Astrocyte of the spinal cord (primary cell): ENCODE results near the gene MAP4K4.

ENCODE experiments used
- DNase-seq: peaks from one replicate; pipeline ENCODE4 v3.0.0; 2011; ENCODE audit warnings: low read depth, low spot score
- H3K4me3 ChIP-seq: 2 replicates; pipeline ENCODE4 v1.5.1; 2011; ENCODE audit warnings: low read depth, mild to moderate bottlenecking, low read length, moderate library complexity
- CTCF ChIP-seq: IDR thresholded peaks from 2 replicates; pipeline ENCODE4 v1.5.1; 2012; ENCODE audit warnings: low read depth, mild to moderate bottlenecking, low read length, inconsistent platforms
- in situ Hi-C: cut with HindIII; loops from 2 replicates; pipeline ENCODE4 v1.10.0; 2017; ENCODE audit warnings: low sequenced_read_pairs

The MAP4K4 gene

GRCh38 chr2:101870444-101870843 lies 172.9 kb downstream of the MAP4K4 start:
- in situ Hi-C loops = no loop called here
- no peak for DNase-seq
- no peak overlapping the region for H3K4me3 ChIP-seq

GRCh38 chr2:101871480-101871879 lies 174.0 kb downstream of the MAP4K4 start:
- H3K4me3 ChIP-seq = no peak overlapping the region
- TF ChIP-seq CTCF = no peak
- in situ Hi-C loops = no loop called here
- no peak for DNase-seq

More at GRCh38 chr2:101870444-101870843, 172.9 kb downstream of the MAP4K4 start:
- no peak for TF ChIP-seq CTCF

GRCh38 chr2:101872480-101872879 lies 175.0 kb downstream of the MAP4K4 start:
- in situ Hi-C loops = no loop called here
- no peak overlapping the region for H3K4me3 ChIP-seq
- DNase-seq = no peak
- no peak for TF ChIP-seq CTCF

- TF ChIP-seq CTCF = peak; percentile 25
- DNase-seq = no peak
- H3K4me3 ChIP-seq = no peak overlapping the region
- in situ Hi-C loops = no loop called here
Observed at GRCh38 chr2:101873543-101873942, 176.0 kb downstream of the MAP4K4 start.

GRCh38 chr2:101874069-101874468 lies 176.6 kb downstream of the MAP4K4 start:
- DNase-seq = no peak
- TF ChIP-seq CTCF = no peak
- no peak overlapping the region for H3K4me3 ChIP-seq
- in situ Hi-C loops = no loop called here

GRCh38 chr2:101879466-101879865 lies 182.0 kb downstream of the MAP4K4 start:
- no peak for DNase-seq
- TF ChIP-seq CTCF = no peak
- H3K4me3 ChIP-seq = no peak overlapping the region
- in situ Hi-C loops = no loop called here

- in situ Hi-C loops = no loop called here
- TF ChIP-seq CTCF = no peak
- no peak overlapping the region for H3K4me3 ChIP-seq
- no peak for DNase-seq
Observed at GRCh38 chr2:101881131-101881530, 183.6 kb downstream of the MAP4K4 start.
